Activated naive CD4-positive, alpha-beta T cell treated with anti-CD3 and anti-CD28 coated beads, Interleukin-2, amount 50 U/mL, for 16 hours (primary cell): ENCODE results near the gene ZG16.

Experiments used
- DNase-seq: peaks from one replicate; pipeline ENCODE4 v3.0.0-alpha.2; 2020

The ZG16 gene

DNA sequence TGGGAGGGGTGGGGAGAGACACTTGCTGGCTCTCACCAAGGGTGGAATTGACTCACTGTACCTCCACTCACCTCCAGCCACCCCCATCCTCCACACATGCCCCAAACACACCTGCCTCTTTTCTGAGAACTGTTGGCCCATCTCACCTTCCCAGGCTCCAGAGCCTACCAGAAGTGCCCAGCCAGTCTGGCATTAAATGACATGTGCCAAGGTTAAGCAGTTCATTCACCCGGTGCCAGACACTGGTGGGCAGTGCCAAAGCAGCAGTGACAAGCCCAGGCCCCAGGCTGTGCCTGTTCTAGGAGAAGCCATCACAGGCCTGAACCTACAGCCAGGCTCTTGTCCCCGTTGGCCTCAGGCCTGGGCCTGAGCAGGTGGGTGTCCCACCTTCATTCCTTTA, 53.4 kb downstream of the ZG16 start:
- DNase-seq = no peak
